Astrocyte of the hippocampus (primary cell): ENCODE measurements around the gene TRIM59.

ENCODE experiments used
- DNase-seq: peaks from one replicate; pipeline ENCODE4 v3.0.0; 2011; ENCODE audit warnings: low read depth, low spot score

TRIM59 gene

GRCh38 chr3:160403028-160403545 lies 46.5 kb downstream of the TRIM59 start:
- DNase-seq: peak; percentile 51

- peak; percentile 52 for DNase-seq
Measured at GRCh38 chr3:160402221-160403027, 47.2 kb downstream of the TRIM59 start.

GRCh38 chr3:160401291-160402095 lies 48.1 kb downstream of the TRIM59 start:
- DNase-seq: peak; percentile 77

- peak; percentile 65 for DNase-seq
Measured at GRCh38 chr3:160400702-160401150, 48.9 kb downstream of the TRIM59 start.

GRCh38 chr3:160400030-160400701 lies 49.4 kb downstream of the TRIM59 start:
- peak; percentile 77 for DNase-seq

- peak; percentile 98 for DNase-seq
Measured at GRCh38 chr3:160399125-160400029, 50.2 kb downstream of the TRIM59 start, which contains the start of the genes IFT80 and SMC4. Gene IFT80, minus strand, starts transcription at chr3:160399225. Its CDS starts 14,625 bp downstream, at chr3:160384600. Gene SMC4, plus strand, starts transcription at chr3:160399650. Its CDS starts 1,177 bp downstream, at chr3:160400827.

- DNase-seq: no peak
Measured at GRCh38 chr3:160398820-160399124, 50.8 kb downstream of the TRIM59 start.

GRCh38 chr3:160395297-160395696 lies 54.3 kb downstream of the TRIM59 start:
- DNase-seq: peak; percentile 94

GRCh38 chr3:160394009-160394392 lies 55.6 kb downstream of the TRIM59 start:
- no peak for DNase-seq

- DNase-seq: no peak
Measured at GRCh38 chr3:160393346-160394008, 56.1 kb downstream of the TRIM59 start.

GRCh38 chr3:160392798-160393197 lies 56.8 kb downstream of the TRIM59 start:
- no peak for DNase-seq

- no peak for DNase-seq
Measured at GRCh38 chr3:160390565-160391138, 58.9 kb downstream of the TRIM59 start.
